Measurements from ENCODE around the gene FRMD4A. TPM values are rescaled to one million over a fixed set of nuclear protein-coding genes. Genes with fewer than 3 reads are reported as not detected.
A peak's percentile ranks its signal among the peaks of the same experiment; 100 is the strongest.

FRMD4A gene
- total and polyA plus RNA-seq, 10 of the 15 experiments (the other 5 are each of a cell fraction or from before 2014, with no cell fraction given), result 17.8 to 75.2 (median 39.1) TPM

- peak; percentile 97 for FAIRE-seq
- RAD21 ChIA-PET (ENCODE audit: unreplicated experiment), result interaction anchor here (0.8 to 3.3 kb wide), 20 partner anchors 8 to 74 kb away, joined by 3 to 24 read pairs (median 8); no protein-coding TSS in a partner anchor
- peak; percentile 91 for ATAC-seq
- Histone ChIP-seq H3K27ac (ENCODE audit: control insufficient read depth, insufficient read depth) (peak overlapping the region; percentile 97), H3K36me3 (ENCODE audit: control insufficient read depth in 2 of 2, insufficient read depth in 2 of 2, low read length in 1 of 2) (no peaks in the 10 kb centered on the region; a peak in 1 of 4 replicates), H3K9ac (ENCODE audit: control insufficient read depth, insufficient read depth, low read length) (peak overlapping the region; percentile 79), H4K20me1 (ENCODE audit: control insufficient read depth, insufficient read depth) (no peaks in the 10 kb centered on the region), H3K9me3 (replicated peaks; ENCODE audit: control insufficient read depth, insufficient read depth, low read length) (no peaks in the 10 kb centered on the region), H3K4me2 (ENCODE audit: control insufficient read depth, insufficient read depth) (peak overlapping the region; percentile 89), H3K27me3 (replicated peaks in 1 of 2; ENCODE audit: control insufficient read depth in 2 of 2, insufficient read depth in 2 of 2, low read length in 1 of 2) (no peaks in the 10 kb centered on the region), H2AFZ (ENCODE audit: control insufficient read depth, low read depth, low read length) (peak overlapping the region; percentile 26; the same call in 1 of the 2 replicates), H3K4me1 (ENCODE audit: control insufficient read depth, insufficient read depth, low read length) (peaks cover 41% of the 10 kb centered on the region), H3K4me3 (peak overlapping the region; percentile 17; the same call in 1 of the 2 replicates), H3K79me2 (ENCODE audit: control insufficient read depth, insufficient read depth, low read length) (peaks cover 14% of the 10 kb centered on the region)
- peak; percentile 82 for DNase-seq (ENCODE audit: low read depth, low spot score)
- intact Hi-C loops (cut with micrococcal nuclease; ENCODE audit: unreplicated experiment) (loop anchor here (5.0 kb wide), 1 partner anchor 44 kb away; no protein-coding TSS in a partner anchor), in situ Hi-C loops (cut with MboI) (no loop called here)
- BruUV-seq (replicated peaks), result no TSS peak
- SMC1A ChIA-PET (ENCODE audit: uncharacterized antibody, unreplicated experiment), result interaction anchor here (0.5 to 4.8 kb wide), 26 partner anchors 9 to 933 kb away, joined by 3 to 38 read pairs (median 6); no protein-coding TSS in a partner anchor
- CTCF ChIA-PET, result interaction anchor here (0.7 to 2.9 kb wide), 7 partner anchors 9 to 70 kb away, joined by 3 to 10 read pairs (median 4); no protein-coding TSS in a partner anchor
- POLR2A ChIA-PET, result interaction anchor here (0.7 to 3.2 kb wide), 20 partner anchors 8 to 702 kb away, joined by 3 to 14 read pairs (median 5); no protein-coding TSS in a partner anchor
- 1% methylated on average over 6 of the region's 6 CpGs for WGBS (ENCODE audit: insufficient coverage, insufficient replicate concordance, low lambda C conversion rate, missing lambda C conversion rate)
- peak; percentile 60 for TF ChIP-seq RELB (IDR thresholded peaks at IDR 0.05; ENCODE audit: low read depth)
- peak; percentile 95 for TF ChIP-seq SPI1 (IDR thresholded peaks at IDR 0.05; ENCODE audit: borderline replicate concordance, insufficient read depth, low read depth, low read length)
- TF ChIP-seq ATF7 (IDR thresholded peaks at IDR 0.05; ENCODE audit: low read depth), result peak; percentile 62
- TF ChIP-seq REST (IDR thresholded peaks at IDR 0.05; ENCODE audit: low read depth, low read length), result no peak
- TF ChIP-seq MEF2A (IDR thresholded peaks at IDR 0.05; ENCODE audit: insufficient read depth, low read depth, low read length), result 0 out of 2 replicates have a peak, but pooled peaks have one; percentile 44
- TF ChIP-seq CREM (IDR thresholded peaks at IDR 0.05; ENCODE audit: low read depth), result peak; percentile 54
- no peak for TF ChIP-seq ATF3 (IDR thresholded peaks at IDR 0.05; ENCODE audit: borderline replicate concordance, extremely low read depth, low read depth, low read length)
- no peak for TF ChIP-seq ZBTB4 (CRISPR knock-in tag; IDR thresholded peaks at IDR 0.05)
- TF ChIP-seq NR2F1 (conservative IDR thresholded peaks at IDR 0.05), result peak; percentile 50
- no peak for TF ChIP-seq NKRF (conservative IDR thresholded peaks at IDR 0.05)
Observed at GRCh38 chr10:13712837-13713581, 617.7 kb downstream of the FRMD4A start.

Measured in GM12878 (cell line).